Panc1 (cell line): ENCODE results near the gene SIVA1.

Experiments
- POLR2AphosphoS5 ChIP-seq: IDR thresholded peaks from 2 replicates; pipeline ENCODE4 v1.6.1; 2012; ENCODE audit warnings: mild to moderate bottlenecking, low read depth, low read length, moderate library complexity
- REST ChIP-seq, 2 experiments: IDR thresholded peaks; 2 replicates each; pipeline ENCODE4 v1.6.1; 2011 to 2012; ENCODE audit warnings: low read depth in 2 of 2, control low read depth in 1 of 2, low read length in 1 of 2, mild to moderate bottlenecking in 1 of 2, moderate library complexity in 1 of 2; ENCODE audit not compliant: insufficient read depth in 1 of 2
- SIN3A ChIP-seq: IDR thresholded peaks from 2 replicates; pipeline ENCODE4 v1.6.1; 2012; ENCODE audit warnings: low read depth, mild to moderate bottlenecking, low read length, moderate library complexity, borderline replicate concordance; ENCODE audit not compliant: insufficient read depth
- TF ChIP-seq, protein P1 (sequence below): fragments of 450-650 bp; IDR thresholded peaks from 2 replicates; pipeline ENCODE4 v1.5.1; 2017; ENCODE audit warnings: mild to moderate bottlenecking

DNA sequence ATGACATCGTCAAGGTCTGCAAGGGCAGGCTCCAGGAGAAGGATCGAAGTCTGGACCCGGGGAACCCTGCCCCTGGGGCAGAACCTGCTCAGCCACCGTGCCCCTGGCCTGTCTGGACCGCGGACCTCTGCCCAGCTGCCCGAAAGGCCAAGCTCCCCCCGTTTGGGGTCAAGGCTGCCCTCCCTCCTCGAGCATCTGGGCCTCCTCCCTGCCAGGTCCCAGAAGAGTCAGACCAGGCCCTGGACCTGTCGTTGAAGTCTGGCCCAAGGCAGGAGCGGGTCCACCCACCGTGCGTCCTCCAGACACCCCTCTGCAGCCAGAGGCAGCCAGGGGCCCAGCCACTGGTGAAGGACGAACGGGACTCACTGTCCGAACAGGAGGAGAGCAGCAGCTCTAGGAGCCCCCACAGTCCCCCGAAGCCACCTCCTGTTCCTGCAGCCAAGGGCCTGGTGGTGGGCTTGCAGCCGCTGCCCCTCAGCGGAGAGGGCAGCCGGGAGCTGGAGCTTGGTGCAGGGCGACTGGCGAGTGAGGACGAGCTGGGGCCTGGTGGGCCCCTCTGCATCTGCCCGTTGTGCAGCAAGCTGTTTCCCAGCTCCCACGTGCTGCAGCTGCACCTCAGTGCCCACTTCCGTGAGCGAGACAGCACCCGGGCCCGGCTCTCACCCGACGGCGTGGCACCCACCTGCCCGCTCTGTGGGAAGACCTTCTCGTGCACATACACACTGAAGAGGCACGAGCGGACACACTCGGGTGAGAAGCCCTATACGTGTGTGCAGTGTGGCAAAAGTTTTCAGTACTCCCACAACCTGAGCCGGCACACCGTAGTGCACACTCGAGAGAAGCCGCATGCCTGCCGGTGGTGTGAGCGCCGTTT lies 48.8 kb downstream of the SIVA1 start:
- TF ChIP-seq, protein P1, sequence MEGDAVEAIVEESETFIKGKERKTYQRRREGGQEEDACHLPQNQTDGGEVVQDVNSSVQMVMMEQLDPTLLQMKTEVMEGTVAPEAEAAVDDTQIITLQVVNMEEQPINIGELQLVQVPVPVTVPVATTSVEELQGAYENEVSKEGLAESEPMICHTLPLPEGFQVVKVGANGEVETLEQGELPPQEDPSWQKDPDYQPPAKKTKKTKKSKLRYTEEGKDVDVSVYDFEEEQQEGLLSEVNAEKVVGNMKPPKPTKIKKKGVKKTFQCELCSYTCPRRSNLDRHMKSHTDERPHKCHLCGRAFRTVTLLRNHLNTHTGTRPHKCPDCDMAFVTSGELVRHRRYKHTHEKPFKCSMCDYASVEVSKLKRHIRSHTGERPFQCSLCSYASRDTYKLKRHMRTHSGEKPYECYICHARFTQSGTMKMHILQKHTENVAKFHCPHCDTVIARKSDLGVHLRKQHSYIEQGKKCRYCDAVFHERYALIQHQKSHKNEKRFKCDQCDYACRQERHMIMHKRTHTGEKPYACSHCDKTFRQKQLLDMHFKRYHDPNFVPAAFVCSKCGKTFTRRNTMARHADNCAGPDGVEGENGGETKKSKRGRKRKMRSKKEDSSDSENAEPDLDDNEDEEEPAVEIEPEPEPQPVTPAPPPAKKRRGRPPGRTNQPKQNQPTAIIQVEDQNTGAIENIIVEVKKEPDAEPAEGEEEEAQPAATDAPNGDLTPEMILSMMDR = no peak
- TF ChIP-seq POLR2AphosphoS5 = no peak
- no peak for TF ChIP-seq SIN3A
- no peak for TF ChIP-seq REST (IDR thresholded peaks at IDR 0.05; ENCODE audit: insufficient read depth in 1 of 2, low read depth in 2 of 2, low read length in 1 of 2)
